DMS114 treated with DMSO at 0.1 percent for 48 hours (cell line): Measurements from ENCODE around the gene IL12RB1.

Experiments
- DNase-seq: peaks from one replicate; lab custom pipeline; 2025; ENCODE audit not compliant: unreplicated experiment; lab: John Stamatoyannopoulos, UW

Gene IL12RB1

DNA sequence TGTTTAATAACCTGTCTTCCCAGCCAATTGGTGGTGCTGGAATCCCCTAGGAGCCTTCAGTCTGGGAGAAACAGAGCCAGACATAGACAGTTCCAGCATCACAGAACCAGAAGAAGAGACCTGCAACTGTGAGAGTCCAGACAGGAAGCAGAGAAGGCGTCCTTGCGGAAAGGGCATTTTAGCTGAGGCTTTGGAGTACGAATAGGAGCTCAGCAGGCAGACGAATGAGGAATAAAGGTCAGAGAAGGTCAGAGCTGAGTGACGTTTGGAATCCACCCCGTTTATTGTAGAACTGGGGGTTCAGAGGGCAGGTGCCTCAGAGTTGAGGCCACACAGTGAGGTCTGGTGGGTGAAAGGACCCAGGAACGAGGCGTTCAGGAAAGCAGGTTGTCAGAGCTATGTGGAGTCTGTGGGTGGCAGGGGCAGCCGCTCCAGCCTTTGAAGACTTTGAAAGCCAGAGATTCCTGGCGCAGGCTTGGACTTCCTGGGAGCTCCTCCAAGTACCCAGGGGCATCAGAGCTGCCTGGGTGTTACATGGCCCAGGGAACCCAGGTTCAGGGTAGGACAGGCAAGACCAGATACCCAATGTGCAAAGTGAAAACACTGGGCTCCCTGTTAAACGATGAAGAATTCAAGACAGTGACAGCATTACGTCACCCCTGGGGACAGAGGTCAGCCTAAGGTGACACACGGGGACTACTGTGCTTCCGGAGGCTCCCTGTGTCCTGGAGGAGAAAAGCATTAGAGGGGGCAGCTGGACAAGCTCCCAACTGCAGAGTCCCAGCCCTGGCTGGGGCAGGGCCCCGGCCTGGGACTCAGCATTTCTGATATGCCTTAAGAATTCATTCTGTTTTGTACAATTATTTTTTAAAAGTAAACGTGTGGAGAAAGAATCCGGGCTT, 73.3 kb downstream of the IL12RB1 start:
- DNase-seq = no peak

DNA sequence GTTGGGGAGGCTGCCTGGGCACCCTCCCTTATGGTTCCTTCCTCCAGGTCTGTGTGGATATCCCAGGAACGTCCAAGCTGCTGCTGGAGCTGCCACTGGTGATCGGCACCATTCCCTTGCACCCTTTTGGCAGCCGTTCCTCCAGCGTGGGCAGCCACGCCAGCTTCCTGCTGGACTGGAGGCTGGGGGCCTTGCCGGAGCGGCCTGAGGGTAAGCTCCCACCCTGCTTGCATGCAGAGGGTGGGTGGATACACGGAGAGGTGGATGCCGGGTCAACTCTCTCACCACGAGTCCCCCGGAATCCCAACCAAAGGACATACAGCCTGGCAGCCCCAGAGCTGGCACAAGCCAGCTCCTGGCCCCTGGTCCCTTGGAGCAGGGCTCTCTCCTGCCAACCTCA, 76.6 kb downstream of the IL12RB1 start:
- DNase-seq = no peak

DNA sequence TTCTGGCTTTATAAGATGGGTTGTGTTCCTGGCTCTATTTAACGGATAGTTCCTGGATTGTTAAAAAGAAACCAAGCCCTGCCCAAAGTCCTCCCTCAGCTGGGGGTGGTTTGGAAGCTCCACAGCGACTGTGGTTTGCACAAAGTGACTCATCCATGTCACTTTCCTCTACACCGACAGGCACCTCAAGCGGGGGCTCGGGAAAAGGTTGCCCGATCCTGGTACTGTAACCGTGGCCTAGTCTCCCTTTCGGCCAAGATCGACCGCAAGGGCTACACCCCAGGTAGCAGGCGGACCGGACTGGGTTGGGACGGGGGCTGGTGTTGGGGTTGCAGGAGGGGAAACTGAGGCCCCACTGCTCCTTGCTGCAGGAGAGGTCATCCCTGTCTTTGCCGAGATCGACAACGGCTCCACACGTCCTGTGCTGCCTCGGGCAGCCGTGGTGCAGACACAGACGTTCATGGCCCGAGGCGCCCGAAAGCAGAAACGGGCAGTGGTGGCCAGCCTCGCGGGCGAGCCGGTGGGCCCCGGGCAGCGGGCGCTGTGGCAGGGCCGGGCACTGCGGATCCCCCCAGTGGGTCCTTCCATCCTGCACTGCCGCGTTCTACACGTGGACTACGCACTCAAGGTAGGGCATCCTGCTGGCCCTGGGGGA, 77.2 kb downstream of the IL12RB1 start:
- no peak for DNase-seq
